Tibial artery (tissue), 4 donors: ENCODE data around the gene NEU4.

Experiments
- DNase-seq, 2 donors: peaks; one replicate each; pipeline ENCODE4 v3.0.0-alpha.2; 2019
- H3K27ac ChIP-seq, 2 donors: fragments of 200-600 bp; sonication (generic) in 1 of 2; 1 replicate in 1 of 2; 2 replicates in 1 of 2; pipeline ENCODE4 v1.5.1; 2018 to 2019; ENCODE audit warnings: mild to moderate bottlenecking in 1 of 2
- H3K27me3 ChIP-seq, 2 donors: fragments of 200-600 bp; sonication (generic) in 1 of 2; one replicate each; pipeline versions ENCODE4 v1.5.1 to v1.6.0; 2016 to 2019
- H3K36me3 ChIP-seq, 3 donors: fragments of 200-600 bp; sonication (generic) in 2 of 3; one replicate each; pipeline ENCODE4 v1.5.1; 2016 to 2019; ENCODE audit warnings: mild to moderate bottlenecking in 2 of 3
- H3K4me1 ChIP-seq, 4 donors: fragments of 200-600 bp; sonication (generic) in 2 of 4; 1 replicate in 3 of 4; 2 replicates in 1 of 4; pipeline ENCODE4 v1.5.1; 2016 to 2019
- H3K4me3 ChIP-seq, 2 donors: fragments of 200-600 bp; sonication (generic) in 1 of 2; 1 replicate in 1 of 2; 2 replicates in 1 of 2; pipeline ENCODE4 v1.5.1; 2018 to 2019; ENCODE audit warnings: mild to moderate bottlenecking in 2 of 2
- H3K9me3 ChIP-seq, 3 donors: fragments of 200-600 bp; sonication (generic) in 1 of 3; one replicate each; pipeline ENCODE4 v1.5.1; 2016 to 2019
- intact Hi-C: fragments of 100-400 bp; cut with DNase I; formaldehyde crosslinking; loops from one replicate; pipeline ENCODE4 v1.15.0; 2023; ENCODE audit warnings: low total_unique reads
- TF ChIP-seq, protein P1 (sequence below), 2 experiments: fragments of 200-600 bp in 1 of 2; fragments of 450-650 bp in 1 of 2; IDR thresholded peaks; one replicate each; pipeline ENCODE4 v1.5.1; 2017 to 2019; ENCODE audit warnings: antibody characterized with exemption in 2 of 2, mild to moderate bottlenecking in 1 of 2, moderate library complexity in 1 of 2

The NEU4 gene

DNA sequence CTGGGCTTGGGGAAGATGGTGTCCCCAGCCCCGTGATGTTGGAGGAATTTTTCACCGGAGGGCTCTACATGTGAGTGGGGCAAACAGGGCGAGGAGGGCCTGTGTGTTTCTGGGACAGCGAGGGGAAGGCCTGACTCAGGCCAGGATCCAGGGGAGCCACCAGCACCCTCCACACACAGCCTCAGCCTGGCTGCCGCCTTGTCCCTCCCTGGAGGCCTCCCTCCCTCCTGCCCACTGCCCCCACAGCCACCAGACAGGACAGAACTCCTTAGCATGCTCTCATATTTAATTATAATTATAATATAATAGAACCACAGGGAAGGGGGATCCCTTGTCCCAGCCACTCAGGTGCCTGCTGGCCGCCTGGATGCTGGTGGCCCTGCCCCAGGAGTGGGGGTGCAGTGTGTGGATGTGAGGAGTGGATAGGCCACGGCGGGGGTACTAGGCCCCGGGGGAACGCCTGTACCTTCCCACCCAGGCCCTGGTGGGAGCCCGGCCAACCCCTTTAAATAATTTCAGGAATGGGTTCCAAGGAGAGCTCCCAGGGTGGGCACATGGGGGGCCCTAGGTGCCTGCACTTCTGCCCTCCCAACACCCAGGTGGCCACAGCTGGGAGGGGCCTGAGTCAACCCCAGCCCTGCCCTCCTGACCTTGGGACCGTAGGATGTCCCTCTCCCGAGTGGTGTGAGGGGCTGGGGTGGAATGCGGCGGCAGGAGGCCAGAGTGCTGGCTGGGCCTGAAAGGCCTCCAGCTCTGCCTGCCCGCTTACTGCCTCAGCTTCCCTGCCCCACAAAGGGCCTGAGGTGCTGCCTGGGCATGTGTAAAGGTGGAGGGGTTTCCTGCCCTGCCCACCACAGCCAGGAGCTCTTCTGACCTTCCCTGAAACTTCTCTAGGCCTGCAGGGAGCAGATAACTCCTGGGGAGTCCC, 40.9 kb downstream of the NEU4 start:
- TF ChIP-seq, protein P1, sequence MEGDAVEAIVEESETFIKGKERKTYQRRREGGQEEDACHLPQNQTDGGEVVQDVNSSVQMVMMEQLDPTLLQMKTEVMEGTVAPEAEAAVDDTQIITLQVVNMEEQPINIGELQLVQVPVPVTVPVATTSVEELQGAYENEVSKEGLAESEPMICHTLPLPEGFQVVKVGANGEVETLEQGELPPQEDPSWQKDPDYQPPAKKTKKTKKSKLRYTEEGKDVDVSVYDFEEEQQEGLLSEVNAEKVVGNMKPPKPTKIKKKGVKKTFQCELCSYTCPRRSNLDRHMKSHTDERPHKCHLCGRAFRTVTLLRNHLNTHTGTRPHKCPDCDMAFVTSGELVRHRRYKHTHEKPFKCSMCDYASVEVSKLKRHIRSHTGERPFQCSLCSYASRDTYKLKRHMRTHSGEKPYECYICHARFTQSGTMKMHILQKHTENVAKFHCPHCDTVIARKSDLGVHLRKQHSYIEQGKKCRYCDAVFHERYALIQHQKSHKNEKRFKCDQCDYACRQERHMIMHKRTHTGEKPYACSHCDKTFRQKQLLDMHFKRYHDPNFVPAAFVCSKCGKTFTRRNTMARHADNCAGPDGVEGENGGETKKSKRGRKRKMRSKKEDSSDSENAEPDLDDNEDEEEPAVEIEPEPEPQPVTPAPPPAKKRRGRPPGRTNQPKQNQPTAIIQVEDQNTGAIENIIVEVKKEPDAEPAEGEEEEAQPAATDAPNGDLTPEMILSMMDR (IDR thresholded peaks at IDR 0.05) = no peak
- Histone ChIP-seq H3K27me3 (peaks cover 0 to 46% of the 10 kb centered on the region in 2 donors), H3K4me1 (peaks cover 0 to 4% (median 3%) of the 10 kb centered on the region in 4 donors), H3K36me3 (no peaks in the 10 kb centered on the region), H3K27ac (no peak overlapping the region), H3K9me3 (no peaks in the 10 kb centered on the region), H3K4me3 (no peak overlapping the region)
- intact Hi-C loops = no loop called here
- no peak for DNase-seq

DNA sequence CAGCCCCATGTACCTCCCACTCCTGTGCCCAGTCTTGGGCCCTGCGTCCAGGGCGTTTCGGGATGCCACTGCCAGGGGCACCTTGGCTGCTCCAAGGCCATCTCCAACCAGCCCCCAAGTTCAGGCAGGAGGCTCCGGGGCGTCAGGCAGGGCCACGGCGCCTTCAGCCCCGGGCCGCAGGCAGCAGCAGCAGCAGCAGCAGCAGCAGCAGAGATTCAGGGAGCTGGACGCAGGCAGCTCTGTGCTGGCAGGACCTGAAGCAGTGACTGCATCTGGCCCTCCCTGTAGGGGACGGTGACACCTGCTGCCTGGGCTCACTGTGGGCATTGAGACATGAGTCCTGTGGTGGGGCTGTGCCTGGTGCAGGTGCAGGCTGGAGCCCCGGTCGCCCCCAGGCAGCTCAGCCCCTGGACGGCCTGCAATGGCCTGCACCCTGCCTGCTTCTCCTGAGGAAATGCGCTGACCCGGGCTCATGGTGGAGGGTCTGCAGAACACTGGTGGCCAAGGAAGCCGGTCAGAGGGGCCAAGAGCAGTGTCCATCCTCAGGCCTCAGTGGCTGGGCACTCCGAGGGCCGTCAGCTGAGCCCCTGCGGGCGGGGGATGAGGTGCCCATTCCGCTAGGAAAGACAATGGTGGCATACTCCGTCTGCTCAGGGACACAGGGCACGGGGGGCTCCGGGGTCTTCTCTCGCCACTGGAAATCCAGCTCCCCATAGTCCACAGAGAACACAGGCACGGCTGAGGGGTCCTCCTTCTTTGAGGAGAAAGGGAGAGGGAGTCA, 41.7 kb downstream of the NEU4 start:
- intact Hi-C loops = no loop called here
- no peak for DNase-seq
- no peaks in the 10 kb centered on the region for H3K36me3 ChIP-seq
- H3K4me1 ChIP-seq = no peaks in the 10 kb centered on the region
- no peak overlapping the region for H3K27ac ChIP-seq
- no peaks in the 10 kb centered on the region for H3K9me3 ChIP-seq
- H3K4me3 ChIP-seq = no peak overlapping the region
- H3K27me3 ChIP-seq = peaks cover 0 to 53% of the 10 kb centered on the region in 2 donors
- TF ChIP-seq, protein P1 (IDR thresholded peaks at IDR 0.05) = no peak

DNA sequence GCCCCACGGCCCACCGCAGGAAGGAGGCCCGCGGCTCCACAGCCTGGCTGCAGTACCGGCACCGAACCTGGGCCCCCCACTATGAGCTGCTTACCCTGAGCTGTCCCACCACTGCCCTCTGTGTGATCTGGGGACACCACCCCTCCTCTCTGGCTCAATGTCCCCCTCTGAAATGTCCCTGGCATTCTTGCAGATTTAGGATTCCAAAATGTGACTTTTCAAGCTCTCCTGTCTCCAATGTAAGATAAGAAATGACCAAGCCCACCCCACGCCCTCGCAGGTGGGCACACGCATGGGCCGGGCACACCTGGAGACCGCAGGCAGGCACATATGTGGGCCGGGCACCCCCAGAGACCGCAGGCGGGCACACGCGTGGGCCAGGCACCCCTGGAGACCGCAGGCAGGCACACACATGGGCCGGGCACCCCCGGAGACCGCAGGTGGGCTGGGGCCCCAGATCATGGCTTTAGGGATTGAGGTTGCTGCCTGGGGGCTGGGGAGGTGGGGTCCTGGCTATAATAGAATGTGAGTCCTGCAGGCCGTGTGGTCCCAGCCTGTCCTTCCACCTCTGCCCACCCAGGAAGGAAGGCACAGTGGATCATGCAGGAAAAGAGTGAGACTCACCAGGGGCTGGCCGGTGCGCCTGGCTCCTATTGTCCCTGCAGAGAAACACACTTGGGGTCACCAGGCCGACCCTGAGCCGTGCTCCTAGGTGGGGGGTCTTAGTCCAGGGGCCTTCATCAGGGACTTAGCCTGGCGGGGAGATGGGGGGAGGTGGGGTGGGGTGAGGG, 42.5 kb downstream of the NEU4 start:
- Histone ChIP-seq H3K36me3 (no peaks in the 10 kb centered on the region), H3K4me1 (no peaks in the 10 kb centered on the region), H3K4me3 (no peak overlapping the region), H3K9me3 (no peaks in the 10 kb centered on the region), H3K27me3 (peaks cover 0 to 53% of the 10 kb centered on the region in 2 donors), H3K27ac (no peak overlapping the region)
- TF ChIP-seq, protein P1 (IDR thresholded peaks at IDR 0.05) = no peak
- intact Hi-C loops = no loop called here
- DNase-seq = no peak

DNA sequence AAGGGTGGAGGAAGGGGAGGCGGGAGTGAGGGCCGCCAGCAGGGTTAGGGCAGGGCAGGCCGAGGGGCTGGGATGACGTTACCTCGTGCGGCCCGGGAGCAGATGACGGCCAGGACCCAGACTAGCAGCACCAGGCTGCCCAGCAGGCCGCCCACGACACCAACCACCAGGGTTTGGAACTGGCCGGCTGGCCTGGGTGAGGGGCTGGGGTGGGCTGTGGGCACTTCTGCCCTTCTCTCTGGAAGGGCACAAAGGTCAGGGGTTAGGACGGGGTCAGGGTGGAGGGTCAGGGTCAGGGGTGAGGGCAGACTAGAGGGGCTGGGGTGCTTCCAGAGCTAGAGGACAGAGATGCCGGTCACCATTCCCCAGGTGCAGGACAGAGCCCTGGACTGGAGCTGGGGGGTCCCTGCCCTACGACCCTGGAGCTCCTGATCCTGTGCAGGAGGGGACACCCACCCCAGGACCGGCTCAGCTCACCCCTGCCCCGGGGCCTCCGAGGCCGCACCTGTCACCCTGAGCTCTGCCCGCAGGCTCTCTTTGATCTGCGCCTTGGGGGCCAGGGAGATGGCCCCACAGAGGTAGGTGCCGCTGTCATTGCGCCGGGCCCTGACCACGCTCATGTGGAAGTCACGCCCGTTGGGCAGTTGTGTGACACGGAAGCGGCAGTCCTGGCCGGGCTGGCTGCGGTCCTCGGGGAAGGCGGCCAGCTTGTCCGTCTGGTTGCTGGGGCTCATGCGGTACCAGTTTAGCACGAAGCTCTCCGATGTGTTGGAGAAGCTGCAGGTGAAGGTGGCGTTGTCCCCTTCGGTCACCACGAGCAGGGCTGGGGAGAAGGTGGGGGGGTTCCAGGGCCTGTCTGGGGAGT, 43.4 kb downstream of the NEU4 start:
- TF ChIP-seq, protein P1 (IDR thresholded peaks at IDR 0.05) = no peak
- Histone ChIP-seq H3K9me3 (no peaks in the 10 kb centered on the region), H3K27me3 (peaks cover 0 to 60% of the 10 kb centered on the region in 2 donors), H3K4me1 (no peaks in the 10 kb centered on the region), H3K4me3 (no peak overlapping the region), H3K36me3 (no peaks in the 10 kb centered on the region), H3K27ac (no peak overlapping the region)
- intact Hi-C loops = no loop called here
- DNase-seq = no peak
